GM19099 (cell line): ENCODE results near the gene EPHA4.

ENCODE experiments used
- POLR2A ChIP-seq: IDR thresholded peaks from 3 replicates; pipeline ENCODE4 v1.6.1; 2011; ENCODE audit warnings: low read depth; ENCODE audit not compliant: insufficient read length; ENCODE audit errors: extremely low read depth

The EPHA4 gene

GRCh38 chr2:221377066-221377465 is 195.0 kb downstream of the EPHA4 start:
- TF ChIP-seq POLR2A, result no peak

GRCh38 chr2:221374234-221374633 is 197.9 kb downstream of the EPHA4 start:
- no peak for TF ChIP-seq POLR2A

- TF ChIP-seq POLR2A, result no peak
Measured at GRCh38 chr2:221372907-221373306, 199.2 kb downstream of the EPHA4 start.

- no peak for TF ChIP-seq POLR2A
Measured at GRCh38 chr2:221372159-221372884, 199.8 kb downstream of the EPHA4 start.

- no peak for TF ChIP-seq POLR2A
Measured at GRCh38 chr2:221371347-221371746, 200.8 kb downstream of the EPHA4 start.

GRCh38 chr2:221370857-221371211 is 201.3 kb downstream of the EPHA4 start:
- TF ChIP-seq POLR2A, result no peak

- TF ChIP-seq POLR2A, result no peak
Measured at GRCh38 chr2:221370076-221370856, 201.8 kb downstream of the EPHA4 start.
